ENCODE measurements around the gene AGAP9.
"Not testable (repeated sequence)": the region's sequence is repeated elsewhere in the genome, so short reads cannot be mapped to it uniquely, and the experiment has no call there.

DNA sequence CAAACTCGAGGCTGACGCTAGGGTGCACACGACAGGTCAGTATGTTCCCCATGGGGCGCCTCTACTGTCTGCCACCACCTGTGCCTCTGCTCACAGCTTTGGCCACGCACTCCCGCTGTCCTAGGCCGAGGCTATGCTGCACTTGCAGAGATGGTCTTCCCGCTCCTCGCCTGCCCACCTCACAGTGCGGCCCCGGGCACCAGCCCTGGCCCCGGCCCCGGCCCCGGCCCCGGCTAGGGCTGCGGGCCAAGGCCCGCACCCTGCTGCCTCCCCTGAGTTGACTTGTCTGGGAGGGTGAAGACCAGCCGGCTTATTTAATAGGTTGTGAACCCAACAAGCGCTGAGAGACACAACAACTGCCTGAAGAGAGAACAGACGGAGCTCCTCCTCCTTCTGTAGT, at the start of gene AGAP9:
- TF ChIP-seq, protein P1, sequence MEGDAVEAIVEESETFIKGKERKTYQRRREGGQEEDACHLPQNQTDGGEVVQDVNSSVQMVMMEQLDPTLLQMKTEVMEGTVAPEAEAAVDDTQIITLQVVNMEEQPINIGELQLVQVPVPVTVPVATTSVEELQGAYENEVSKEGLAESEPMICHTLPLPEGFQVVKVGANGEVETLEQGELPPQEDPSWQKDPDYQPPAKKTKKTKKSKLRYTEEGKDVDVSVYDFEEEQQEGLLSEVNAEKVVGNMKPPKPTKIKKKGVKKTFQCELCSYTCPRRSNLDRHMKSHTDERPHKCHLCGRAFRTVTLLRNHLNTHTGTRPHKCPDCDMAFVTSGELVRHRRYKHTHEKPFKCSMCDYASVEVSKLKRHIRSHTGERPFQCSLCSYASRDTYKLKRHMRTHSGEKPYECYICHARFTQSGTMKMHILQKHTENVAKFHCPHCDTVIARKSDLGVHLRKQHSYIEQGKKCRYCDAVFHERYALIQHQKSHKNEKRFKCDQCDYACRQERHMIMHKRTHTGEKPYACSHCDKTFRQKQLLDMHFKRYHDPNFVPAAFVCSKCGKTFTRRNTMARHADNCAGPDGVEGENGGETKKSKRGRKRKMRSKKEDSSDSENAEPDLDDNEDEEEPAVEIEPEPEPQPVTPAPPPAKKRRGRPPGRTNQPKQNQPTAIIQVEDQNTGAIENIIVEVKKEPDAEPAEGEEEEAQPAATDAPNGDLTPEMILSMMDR (IDR thresholded peaks at IDR 0.05) = not testable (repeated sequence)
- not testable (repeated sequence) for TF ChIP-seq POLR2A (IDR thresholded peaks at IDR 0.05)

All from heart left ventricle (tissue), 13 donors.